C4-2B (cell line): ENCODE measurements around the gene KANSL2.
"Not testable (repeated sequence)": the region's sequence is repeated elsewhere in the genome, so short reads cannot be mapped to it uniquely, and the experiment has no call there.

ENCODE experiments used
- ZFX ChIP-seq: fragments of 450-650 bp; IDR thresholded peaks from 2 replicates; pipeline ENCODE4 v1.6.1; 2017
- TF ChIP-seq, protein P1 (sequence below): fragments of 450-650 bp; conservative IDR thresholded peaks from 2 replicates; pipeline ENCODE4 v1.5.1; 2017; ENCODE audit warnings: mild to moderate bottlenecking

DNA sequence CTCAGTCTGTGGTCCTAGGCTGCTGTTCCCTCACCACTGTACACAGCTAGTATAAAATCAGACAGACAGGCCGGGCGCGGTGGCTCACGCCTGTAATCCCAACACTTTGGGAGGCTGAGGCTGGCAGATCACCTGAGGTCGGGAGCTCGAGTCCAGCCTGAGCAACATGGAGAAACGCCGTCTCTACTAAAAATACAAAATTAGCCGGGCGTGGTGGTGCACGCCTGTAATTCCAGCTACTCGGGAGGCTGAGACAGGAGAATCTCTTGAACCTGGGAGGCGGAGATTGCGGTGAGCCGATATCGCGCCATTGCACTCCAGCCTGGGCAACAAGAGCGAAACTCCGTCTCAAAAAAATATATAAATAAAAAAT, 481 bp upstream of the KANSL2 start:
- TF ChIP-seq, protein P1, sequence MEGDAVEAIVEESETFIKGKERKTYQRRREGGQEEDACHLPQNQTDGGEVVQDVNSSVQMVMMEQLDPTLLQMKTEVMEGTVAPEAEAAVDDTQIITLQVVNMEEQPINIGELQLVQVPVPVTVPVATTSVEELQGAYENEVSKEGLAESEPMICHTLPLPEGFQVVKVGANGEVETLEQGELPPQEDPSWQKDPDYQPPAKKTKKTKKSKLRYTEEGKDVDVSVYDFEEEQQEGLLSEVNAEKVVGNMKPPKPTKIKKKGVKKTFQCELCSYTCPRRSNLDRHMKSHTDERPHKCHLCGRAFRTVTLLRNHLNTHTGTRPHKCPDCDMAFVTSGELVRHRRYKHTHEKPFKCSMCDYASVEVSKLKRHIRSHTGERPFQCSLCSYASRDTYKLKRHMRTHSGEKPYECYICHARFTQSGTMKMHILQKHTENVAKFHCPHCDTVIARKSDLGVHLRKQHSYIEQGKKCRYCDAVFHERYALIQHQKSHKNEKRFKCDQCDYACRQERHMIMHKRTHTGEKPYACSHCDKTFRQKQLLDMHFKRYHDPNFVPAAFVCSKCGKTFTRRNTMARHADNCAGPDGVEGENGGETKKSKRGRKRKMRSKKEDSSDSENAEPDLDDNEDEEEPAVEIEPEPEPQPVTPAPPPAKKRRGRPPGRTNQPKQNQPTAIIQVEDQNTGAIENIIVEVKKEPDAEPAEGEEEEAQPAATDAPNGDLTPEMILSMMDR: not testable (repeated sequence)
- not testable (repeated sequence) for TF ChIP-seq ZFX
